Mesodermal cell (in vitro differentiated cells): ENCODE data around the gene FAF2.

Experiments
- H3K27ac ChIP-seq: 2 replicates; pipeline ENCODE4 v1.7.0; 2013; ENCODE audit warnings: mild to moderate bottlenecking, low read depth, low read length, moderate library complexity; ENCODE audit not compliant: severe bottlenecking
- H3K36me3 ChIP-seq: 2 replicates; pipeline ENCODE4 v1.7.1; 2013; ENCODE audit warnings: mild to moderate bottlenecking, low read length, moderate library complexity; ENCODE audit not compliant: control insufficient read depth, insufficient read depth
- H3K4me1 ChIP-seq: one replicate; pipeline ENCODE4 v1.7.1; 2013; ENCODE audit warnings: mild to moderate bottlenecking, low read length; ENCODE audit not compliant: insufficient read depth, control insufficient read depth, poor library complexity, severe bottlenecking
- H3K4me3 ChIP-seq: 2 replicates; pipeline ENCODE4 v1.7.0; 2013; ENCODE audit warnings: low read length, control low read depth, mild to moderate bottlenecking; ENCODE audit not compliant: insufficient read depth, poor library complexity, severe bottlenecking; ENCODE audit errors: extremely low read depth
- H3K9me3 ChIP-seq: 2 replicates; pipeline ENCODE4 v1.7.1; 2013; ENCODE audit warnings: mild to moderate bottlenecking, low read length, moderate library complexity; ENCODE audit not compliant: control insufficient read depth
- WGBS, 2 experiments: methylation state at CpG; one replicate each; pipeline ENCODE4 v1.1.5; 2013; ENCODE audit warnings: missing lambda C conversion rate in 2 of 2; ENCODE audit not compliant: insufficient coverage in 2 of 2; 5-methylcytosine and 5-hydroxymethylcytosine counted together

FAF2 gene

DNA sequence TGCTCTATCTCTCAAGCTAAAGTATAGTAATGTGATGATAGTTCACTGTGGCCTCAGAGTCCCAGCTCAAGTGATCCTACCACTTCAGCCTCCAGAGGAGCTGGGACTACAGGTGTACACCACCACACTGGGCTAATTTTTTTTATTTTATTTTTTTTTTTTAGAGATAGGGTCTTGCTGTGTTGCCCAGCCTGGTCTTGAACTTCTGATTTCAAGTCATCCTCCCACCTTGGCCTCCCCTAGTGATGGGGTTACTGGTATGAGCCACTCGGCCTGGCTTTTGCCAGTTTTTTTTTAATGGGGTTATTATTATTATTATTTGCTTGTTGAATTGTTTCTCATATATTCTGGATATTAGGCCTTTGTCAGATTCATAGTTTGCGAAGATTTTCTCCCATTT is 13.2 kb downstream of the FAF2 start:
- Histone ChIP-seq H3K36me3 (peaks cover 25% of the 10 kb centered on the region), H3K9me3 (no peaks in the 10 kb centered on the region), H3K4me3 (no peak overlapping the region), H3K27ac (no peak overlapping the region), H3K4me1 (no peaks in the 10 kb centered on the region)
- WGBS, 2 experiments, result 100% methylated on average over 1 of the region's 2 CpGs; no CpG with 5 or more reads in 1 of the 2 experiments

DNA sequence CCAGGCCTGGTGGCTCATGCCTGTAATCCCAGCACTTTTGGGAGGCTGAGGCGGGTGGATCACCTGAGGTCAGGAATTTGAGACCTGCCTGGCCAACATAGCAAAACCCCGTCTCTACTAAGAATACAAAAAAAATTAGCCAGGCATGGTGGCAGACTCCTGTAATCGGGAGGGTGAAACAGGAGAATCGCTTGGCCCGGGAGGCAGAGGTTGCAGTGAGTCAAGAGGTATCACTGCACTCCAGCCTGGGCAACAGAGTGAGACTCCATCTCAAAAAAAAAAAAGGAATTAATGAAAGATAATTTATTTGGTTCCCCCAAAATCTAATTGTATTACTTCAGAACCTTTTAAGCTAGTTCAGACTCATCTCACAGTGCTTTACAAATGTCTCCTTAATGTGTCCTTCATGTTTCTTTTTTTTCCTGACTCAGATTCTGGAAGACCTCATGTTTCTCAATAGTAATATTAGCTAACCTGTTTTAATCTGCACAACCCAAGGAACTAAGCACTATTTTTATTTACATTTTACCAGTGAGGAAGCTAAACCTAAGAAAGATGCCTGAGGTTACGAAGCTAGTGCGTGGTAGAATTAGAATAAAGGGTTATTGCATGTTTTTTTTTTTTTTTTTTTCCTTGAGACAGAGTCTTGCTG is 15.1 kb downstream of the FAF2 start:
- Histone ChIP-seq H3K36me3 (peaks cover 22% of the 10 kb centered on the region), H3K4me1 (no peaks in the 10 kb centered on the region), H3K4me3 (no peak overlapping the region), H3K9me3 (no peaks in the 10 kb centered on the region), H3K27ac (no peak overlapping the region)
- WGBS, 2 experiments, result 91 to 95% methylated on average over 3 to 4 of the region's 7 CpGs

DNA sequence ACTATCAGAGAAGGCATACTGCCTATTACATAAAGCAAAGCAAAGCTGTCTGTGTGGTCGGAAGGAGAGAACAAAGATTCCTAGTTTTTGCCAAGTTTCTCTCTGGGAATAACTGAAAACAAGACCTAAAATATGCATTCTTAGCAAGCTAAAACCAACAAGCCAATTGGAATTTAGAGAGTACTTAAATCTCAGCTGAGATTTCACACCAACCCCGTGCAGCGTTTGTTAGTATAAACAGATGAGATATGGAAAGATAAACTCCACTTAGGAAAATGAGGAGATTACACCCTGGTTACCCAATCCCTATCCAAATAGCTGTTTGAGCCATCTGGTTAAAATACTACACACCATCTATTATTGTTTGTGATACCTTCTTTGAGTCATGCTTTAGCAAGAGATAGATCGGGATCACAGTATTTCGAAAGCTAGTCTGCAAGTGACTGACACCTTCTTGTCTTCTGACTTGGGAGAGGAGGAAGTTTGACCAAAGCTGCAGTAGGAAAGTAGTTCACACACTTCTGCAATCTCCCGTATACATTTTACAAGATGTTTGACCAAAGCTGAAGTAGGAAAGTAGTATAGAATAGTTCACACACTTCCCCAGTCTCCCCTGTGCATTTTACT is 18.2 kb downstream of the FAF2 start:
- Histone ChIP-seq H3K4me1 (no peaks in the 10 kb centered on the region), H3K9me3 (no peaks in the 10 kb centered on the region), H3K4me3 (no peak overlapping the region), H3K27ac (no peak overlapping the region), H3K36me3 (peaks cover 29% of the 10 kb centered on the region)
- WGBS, 2 experiments, result 86% methylated on average over 3 of the region's 6 CpGs; no CpG with 5 or more reads in 1 of the 2 experiments

DNA sequence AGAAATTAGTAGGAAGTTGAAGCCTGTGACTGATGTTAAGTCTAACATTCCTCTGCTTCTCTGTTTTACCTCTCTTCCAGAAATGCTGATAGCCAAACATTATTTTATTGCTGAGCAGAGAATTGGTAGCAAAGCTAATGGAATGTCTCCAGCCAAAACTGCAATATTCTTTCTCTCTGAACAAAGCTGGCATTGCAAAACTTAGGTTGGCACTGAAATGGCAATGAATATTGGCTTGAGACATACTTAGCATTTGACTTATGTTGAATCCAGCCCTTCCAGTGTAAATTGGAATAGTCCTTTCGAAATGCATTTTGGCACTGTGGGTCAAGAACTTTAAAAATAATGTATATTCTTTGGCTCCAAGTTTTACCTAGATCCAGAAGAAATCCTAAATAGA is 21.1 kb downstream of the FAF2 start:
- Histone ChIP-seq H3K9me3 (no peaks in the 10 kb centered on the region), H3K36me3 (peaks cover 52% of the 10 kb centered on the region), H3K4me1 (no peaks in the 10 kb centered on the region), H3K27ac (no peak overlapping the region), H3K4me3 (no peak overlapping the region)
- 80% methylated on average over 1 of the region's 1 CpG; no CpG with 5 or more reads in 1 of the 2 experiments for WGBS, 2 experiments

DNA sequence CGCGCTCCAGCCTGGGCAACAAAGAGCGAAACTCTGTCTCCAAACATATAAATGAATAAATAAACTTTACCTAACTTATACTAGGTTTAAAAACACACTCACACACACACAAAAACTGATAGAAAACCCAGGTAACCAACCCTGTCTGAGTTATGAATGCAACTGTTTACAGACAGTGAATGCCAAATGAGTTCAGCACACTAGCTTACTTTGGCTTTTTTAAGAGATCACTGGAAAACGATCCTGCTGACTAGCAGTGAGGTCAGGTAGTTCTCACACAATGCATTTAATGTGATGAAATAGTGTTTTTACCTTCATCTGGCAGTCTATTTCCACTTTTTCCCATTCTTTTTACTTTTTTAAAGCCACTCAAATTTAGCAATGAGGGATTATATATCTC is 22.4 kb downstream of the FAF2 start:
- H3K4me1 ChIP-seq, result no peaks in the 10 kb centered on the region
- peaks cover 52% of the 10 kb centered on the region for H3K36me3 ChIP-seq
- H3K4me3 ChIP-seq, result no peak overlapping the region
- no CpG with 5 or more reads among the region's 4 CpGs for WGBS, 2 experiments
- H3K9me3 ChIP-seq, result no peaks in the 10 kb centered on the region
- no peak overlapping the region for H3K27ac ChIP-seq

DNA sequence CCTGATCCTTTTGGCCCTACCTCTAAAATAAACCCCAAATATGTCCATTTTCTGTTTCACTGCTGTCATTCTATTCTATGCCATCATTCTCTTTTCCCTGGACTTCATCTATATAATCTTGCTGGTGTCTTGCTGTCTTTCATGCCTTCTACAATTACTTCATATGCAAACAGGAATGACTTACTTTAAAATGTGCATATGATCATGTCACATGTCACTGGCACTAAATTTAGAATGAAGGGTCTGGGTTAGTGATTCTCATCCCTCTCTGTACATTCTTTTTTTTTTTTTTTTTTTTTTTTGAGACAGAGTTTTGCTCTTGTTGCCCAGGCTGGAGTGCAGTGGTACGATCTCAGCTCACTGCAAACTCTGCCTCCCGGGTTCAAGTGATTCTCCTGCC is 22.9 kb downstream of the FAF2 start:
- no peaks in the 10 kb centered on the region for H3K9me3 ChIP-seq
- no peaks in the 10 kb centered on the region for H3K4me1 ChIP-seq
- peaks cover 57% of the 10 kb centered on the region for H3K36me3 ChIP-seq
- H3K27ac ChIP-seq, result no peak overlapping the region
- H3K4me3 ChIP-seq, result no peak overlapping the region
- WGBS, 2 experiments, result no CpG with 5 or more reads among the region's 2 CpGs

DNA sequence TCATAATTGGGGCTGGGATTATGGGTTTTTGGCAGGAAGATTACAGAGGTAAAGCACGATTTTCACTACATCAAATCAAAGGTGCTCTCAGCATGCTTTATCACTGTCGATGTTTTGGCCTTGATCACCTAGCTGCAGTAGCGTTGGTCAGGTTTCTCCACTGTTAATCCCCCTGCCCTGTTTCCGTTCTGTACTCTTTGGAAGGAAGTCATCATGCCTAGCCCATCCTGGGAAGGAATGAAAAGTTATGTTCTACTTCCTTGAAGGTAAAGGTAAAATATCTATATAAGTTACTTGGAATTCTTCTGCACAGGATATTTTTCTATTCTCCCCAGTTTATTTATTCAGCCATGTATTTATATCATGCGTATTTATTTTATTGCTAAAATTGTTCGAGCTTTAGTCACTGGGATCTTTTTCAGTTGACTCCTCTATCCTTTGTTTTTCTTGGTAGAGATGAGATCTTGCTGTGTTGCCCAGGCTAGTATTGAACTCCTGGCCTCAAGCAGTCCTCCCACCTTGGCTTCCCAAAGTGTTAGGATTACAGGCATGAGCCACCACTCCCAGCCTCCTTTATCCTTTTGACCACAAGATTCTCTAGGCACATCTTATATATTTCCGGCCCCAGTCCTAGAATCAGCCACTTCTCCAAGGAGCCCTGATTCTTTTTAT is 25.3 kb downstream of the FAF2 start:
- Histone ChIP-seq H3K4me1 (no peaks in the 10 kb centered on the region), H3K9me3 (no peaks in the 10 kb centered on the region), H3K27ac (no peak overlapping the region), H3K4me3 (no peak overlapping the region), H3K36me3 (peaks cover 64% of the 10 kb centered on the region)
- WGBS, 2 experiments, result 100% methylated on average over 3 of the region's 7 CpGs

DNA sequence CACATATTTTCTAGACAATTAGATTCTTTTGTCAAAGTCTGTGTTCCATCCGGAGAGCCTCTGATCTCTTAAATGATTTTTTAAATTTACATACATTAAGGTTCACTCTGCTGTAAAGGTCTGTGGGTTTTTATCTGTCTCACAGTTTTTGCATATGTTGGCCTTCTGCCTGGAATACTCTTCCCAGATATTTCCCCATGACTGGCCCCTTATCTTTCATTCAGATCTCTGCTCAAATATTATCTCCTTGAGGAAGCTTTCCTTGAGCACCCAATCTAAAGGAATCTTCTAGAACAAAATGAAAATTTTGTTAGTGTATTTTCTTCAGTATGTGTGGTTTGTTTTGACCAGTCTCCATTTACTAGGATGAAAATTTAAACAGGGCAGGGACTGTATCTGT is 26.3 kb downstream of the FAF2 start:
- no CpG with 5 or more reads among the region's 1 CpG for WGBS, 2 experiments
- peaks cover 70% of the 10 kb centered on the region for H3K36me3 ChIP-seq
- H3K9me3 ChIP-seq, result no peaks in the 10 kb centered on the region
- H3K4me1 ChIP-seq, result no peaks in the 10 kb centered on the region
- no peak overlapping the region for H3K4me3 ChIP-seq
- no peak overlapping the region for H3K27ac ChIP-seq

DNA sequence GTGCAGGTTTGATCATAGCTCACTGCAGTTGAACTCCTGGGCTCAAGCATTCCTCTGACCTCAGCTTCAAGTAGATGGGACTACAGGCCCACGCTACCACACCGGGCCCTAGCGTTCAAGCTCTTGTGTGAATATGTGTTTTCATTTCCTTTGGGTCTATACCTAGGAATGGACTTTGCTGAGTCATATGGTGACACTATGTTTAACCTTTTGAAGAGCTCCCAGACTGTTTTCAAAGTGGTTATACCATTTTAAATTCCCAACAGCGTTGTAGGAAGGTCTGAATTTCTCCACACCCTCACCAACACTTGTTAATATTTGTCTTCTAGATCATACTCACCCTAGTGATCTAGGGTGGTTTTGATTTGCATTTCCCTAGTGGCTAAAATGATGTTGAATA is 33.5 kb downstream of the FAF2 start:
- 100% methylated on average over 1 to 3 of the region's 4 CpGs for WGBS, 2 experiments
- peaks cover 61% of the 10 kb centered on the region for H3K36me3 ChIP-seq
- H3K9me3 ChIP-seq, result no peaks in the 10 kb centered on the region
- H3K4me3 ChIP-seq, result no peak overlapping the region
- H3K4me1 ChIP-seq, result peaks cover 4% of the 10 kb centered on the region
- H3K27ac ChIP-seq, result no peak overlapping the region

DNA sequence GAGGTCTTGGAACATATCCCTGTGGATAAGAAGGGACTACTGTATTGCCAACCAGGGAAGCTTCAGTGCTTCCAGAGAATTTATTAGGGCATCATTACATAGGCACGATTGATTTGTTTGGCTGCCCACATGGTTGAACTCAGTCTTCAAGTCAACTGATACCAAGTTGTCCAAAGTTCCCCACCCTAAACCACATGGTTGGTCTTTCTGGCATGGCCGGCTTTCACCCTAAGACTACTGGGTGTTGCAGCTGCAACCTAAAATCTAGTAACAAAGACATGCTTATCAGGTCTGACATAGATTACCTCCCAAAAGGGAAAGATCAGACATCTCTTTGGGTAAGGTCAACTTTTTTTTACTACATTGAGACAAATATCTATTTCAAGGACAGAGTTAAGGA is 37.0 kb downstream of the FAF2 start:
- Histone ChIP-seq H3K9me3 (no peaks in the 10 kb centered on the region), H3K36me3 (peaks cover 70% of the 10 kb centered on the region), H3K4me3 (no peak overlapping the region), H3K27ac (no peak overlapping the region), H3K4me1 (peaks cover 4% of the 10 kb centered on the region)
- 92 to 100% methylated on average over 1 to 2 of the region's 2 CpGs for WGBS, 2 experiments
